HT-29 (cell line): ENCODE measurements around the gene RBM12. TPM values are rescaled to one million over a fixed set of nuclear protein-coding genes. Genes with fewer than 3 reads are reported as not detected.
"Not testable (repeated sequence)": the region's sequence is repeated elsewhere in the genome, so short reads cannot be mapped to it uniquely, and the experiment has no call there.

ENCODE experiments used
- DNase-seq: peaks from one replicate; pipeline ENCODE4 v3.0.0-alpha.2; 2015; ENCODE audit warnings: low spot score
- total RNA-seq: library from RNA; depleted of rRNA; stranded (reverse); fragments of >200 nt; shearing (Covaris generic); gene quantifications from 2 replicates; pipeline ENCODE4 v1.2.3, GENCODE V29; 2014

RBM12 gene
- total RNA-seq, 1 experiment from 2014 or later = 54.8 TPM

GRCh38 chr20:35699127-35699956 lies 34.6 kb upstream of the RBM12 start, which contains the start of the genes NFS1 and ROMO1:
TSS of gene NFS1 (minus strand) at chr20:35699352. CDS start at chr20:35699288, 64 bp downstream.
TSS of gene ROMO1 (plus strand) at chr20:35699405. CDS start at chr20:35699633, 228 bp downstream.
- peak; percentile 95 for DNase-seq

- peak; percentile 54 for DNase-seq
Measured at GRCh38 chr20:35698298-35699126, 33.8 kb upstream of the RBM12 start.

DNA sequence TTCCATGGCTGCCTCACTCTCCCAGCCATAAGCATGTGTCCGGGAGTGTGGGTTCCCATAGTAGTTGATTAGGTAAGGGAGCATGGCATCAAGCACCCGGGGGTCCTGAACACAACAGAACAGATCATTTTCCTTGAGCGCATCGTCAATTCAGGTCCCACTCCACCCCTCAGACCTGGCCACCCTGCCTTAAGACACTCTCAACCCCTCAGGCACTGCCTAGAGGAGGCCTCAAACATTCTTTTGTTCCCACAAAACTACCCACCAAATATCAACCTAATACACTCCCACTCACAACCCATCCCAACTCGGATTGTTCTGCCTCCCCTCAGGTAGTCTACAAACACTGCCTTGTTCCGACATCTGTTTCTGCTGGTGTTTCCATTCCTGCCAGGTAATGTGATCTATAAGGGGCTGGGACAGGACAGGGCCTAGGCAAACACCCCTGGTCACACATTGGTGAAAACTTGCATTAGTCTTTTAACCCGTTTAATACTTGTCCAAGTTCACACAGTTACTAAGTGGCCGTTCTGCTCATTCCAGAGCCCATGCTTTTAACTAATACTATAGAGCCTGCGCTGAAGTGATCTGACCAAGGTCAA lies 33.1 kb upstream of the RBM12 start:
- no peak for DNase-seq

DNA sequence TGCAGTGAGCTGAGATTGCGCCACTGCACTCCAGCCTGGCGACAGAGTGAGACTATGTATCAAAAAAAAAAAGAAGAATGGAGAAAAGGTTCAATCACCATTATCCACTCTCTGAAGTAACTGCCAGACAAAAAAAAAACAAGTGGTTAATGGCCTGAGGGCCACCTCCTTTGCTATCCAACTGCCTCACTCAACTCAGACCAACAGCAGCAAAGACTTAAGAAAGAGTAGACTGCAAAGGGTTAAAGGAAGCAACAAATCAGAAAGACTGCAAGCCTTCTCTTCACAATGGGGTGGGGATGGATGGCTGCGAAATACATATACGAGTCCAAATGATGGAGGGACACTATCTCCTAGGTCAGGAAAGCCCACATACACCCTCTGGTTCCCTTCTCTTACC lies 31.3 kb upstream of the RBM12 start:
- no peak for DNase-seq

DNA sequence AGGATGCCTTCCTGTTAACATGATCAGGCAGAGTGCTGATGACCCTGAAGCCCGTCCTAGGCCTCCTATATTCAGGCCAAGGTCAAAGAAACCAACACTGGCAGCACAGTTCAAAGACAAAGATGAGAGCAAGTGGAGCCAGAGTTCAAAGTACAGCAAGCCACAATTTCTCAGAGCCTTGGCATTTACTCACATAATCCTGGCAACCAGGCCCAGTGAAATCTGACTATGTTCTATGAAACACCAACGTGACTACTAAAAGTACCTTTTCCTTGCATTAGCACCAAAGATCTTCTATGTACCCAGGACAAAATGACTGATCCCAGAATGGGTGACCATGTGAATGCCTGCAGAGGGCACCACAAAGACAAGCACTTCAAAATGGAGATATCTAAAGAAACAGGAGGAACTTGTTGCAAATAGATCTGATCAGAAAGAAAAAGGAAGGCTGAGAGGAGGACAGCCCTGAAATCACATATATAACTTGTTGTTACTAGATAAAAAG lies 30.6 kb upstream of the RBM12 start:
- DNase-seq = no peak

DNA sequence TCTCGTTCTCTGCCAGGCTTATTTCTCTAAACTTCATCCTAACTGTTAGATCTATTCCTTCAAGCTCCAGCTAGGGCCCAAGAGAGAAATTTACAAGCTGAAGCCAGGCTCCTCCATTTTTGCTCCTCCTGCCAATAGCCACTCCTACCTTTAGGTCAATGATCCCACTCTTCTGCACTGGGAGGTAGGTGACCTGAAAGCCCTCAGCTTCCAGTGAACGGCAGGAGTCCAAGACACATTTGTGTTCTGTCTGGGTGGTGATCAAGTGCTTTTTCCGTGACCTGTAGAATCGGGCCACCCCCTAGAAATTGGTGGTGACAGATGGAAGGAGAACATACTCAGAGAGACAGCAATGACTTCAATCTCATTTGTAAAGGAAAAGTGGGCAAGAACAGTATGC lies 25.6 kb upstream of the RBM12 start:
- no peak for DNase-seq

- not testable (repeated sequence) for DNase-seq
Measured at GRCh38 chr20:35686872-35687271, 22.2 kb upstream of the RBM12 start.

DNA sequence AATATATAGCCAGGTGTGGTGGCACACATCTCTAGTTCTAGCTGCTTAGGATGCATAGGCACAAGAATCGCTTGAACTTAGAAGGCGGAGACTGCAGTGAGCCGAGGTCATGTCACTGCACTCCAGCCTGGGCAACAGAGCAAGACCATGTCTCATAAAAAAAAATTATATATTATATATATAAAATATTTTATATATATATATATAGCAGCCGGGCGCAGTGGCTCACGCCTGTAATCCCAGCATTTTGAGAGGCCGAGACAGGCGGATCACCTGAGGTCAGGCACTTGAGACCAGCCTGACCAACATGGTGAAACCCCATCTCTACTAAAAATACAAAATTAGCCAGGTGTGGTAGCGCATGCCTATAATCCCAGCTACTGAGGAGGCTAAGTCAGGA lies 20.7 kb upstream of the RBM12 start:
- not testable (repeated sequence) for DNase-seq

DNA sequence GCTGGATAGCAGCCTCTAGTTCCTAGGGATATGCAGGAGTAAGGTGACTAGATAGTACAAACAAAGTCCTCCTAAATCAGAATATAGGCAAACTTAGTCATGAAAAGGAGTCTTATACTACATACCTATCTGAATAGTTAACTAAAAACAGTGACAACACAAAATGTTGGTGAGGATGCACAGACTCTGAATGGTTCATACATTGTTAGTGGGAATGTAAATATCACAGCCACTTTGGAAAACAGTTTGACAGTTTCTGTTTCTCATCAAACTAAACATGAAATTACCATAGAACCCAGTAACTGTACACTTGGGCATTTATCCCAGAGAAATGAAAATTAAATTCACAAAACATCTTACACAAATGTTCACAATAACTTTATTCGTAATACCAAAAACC lies 17.3 kb upstream of the RBM12 start:
- no peak for DNase-seq

- DNase-seq = no peak
Measured at GRCh38 chr20:35680452-35681183, 15.9 kb upstream of the RBM12 start.

DNA sequence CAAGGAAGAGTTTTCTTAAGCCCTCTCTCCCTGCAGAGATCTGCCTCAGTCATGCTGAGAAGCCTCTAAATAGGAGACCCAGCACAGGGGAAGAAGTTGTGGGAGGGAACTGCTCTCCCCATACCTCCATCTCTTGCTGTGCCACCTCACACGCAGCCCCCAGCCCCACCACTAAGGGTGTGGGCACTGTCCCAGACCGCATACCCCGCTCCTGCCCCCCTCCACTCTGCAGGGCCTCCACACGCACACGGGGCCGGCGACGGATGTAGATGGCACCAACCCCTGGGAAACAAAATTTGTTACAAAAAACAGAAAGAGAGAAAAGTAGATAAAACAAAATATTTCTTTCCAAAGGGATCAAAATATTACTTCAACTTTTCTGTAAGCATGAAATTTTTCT lies 10.2 kb upstream of the RBM12 start:
- DNase-seq = no peak

GRCh38 chr20:35673884-35674283 lies 9.2 kb upstream of the RBM12 start:
- DNase-seq = no peak

GRCh38 chr20:35669681-35670080 lies 5.0 kb upstream of the RBM12 start:
- DNase-seq = no peak

DNA sequence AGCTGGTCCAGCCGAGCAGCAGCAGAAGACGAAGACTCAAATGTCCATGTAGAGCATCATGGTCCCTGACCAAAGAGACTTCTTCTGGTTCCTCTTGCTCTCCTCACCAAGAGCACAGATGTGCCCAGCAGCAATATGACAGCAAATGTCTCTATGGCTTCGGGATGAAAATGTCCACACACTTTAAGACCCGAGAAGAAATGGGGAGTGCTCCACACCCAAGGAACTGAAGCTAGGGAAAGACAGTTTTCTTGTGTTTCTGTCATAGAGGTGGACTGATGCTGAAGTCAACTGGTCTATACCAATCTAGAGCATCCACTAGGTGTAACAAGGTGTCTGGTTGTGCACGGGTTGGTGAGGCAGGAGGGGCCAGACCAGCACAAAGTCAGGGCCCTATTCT lies 4.5 kb upstream of the RBM12 start:
- no peak for DNase-seq

DNA sequence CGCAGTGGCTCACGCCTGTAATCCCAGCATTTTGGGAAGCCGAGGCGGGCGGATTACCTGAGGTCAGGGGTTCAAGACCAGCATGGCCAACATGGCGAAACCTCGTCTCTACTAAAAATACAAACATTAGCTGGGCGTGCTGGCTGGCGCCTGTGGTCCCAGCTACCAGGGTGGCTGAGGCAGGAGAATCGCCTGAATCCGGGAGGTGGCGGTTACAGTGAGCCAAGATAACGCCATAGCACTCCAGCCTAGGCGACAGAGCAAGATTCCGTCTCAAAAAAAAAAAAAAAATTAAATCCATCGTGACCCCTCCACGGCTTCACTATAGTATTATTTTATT lies 1.2 kb upstream of the RBM12 start:
- DNase-seq = no peak

- DNase-seq = peak; percentile 79
Measured at GRCh38 chr20:35663516-35664465, 909 bp downstream of the RBM12 start.

DNA sequence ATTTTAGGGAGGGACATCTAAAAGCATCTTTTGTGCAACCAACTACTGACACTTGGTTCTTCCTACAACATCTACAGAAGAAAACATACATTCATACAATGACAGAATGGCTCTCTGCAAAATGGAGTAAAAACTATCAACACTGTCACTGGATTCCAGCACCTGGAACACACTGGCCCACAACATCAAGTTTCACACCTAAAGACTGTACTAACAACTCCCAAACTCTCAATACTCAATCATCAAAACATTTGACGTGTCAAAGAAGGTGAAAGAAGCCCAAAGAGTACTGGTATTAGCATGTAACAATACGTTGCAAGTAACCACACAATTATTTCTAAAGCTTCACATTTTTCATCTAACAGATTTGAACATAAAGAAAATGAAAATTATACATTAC lies 2.1 kb downstream of the RBM12 start:
- no peak for DNase-seq

DNA sequence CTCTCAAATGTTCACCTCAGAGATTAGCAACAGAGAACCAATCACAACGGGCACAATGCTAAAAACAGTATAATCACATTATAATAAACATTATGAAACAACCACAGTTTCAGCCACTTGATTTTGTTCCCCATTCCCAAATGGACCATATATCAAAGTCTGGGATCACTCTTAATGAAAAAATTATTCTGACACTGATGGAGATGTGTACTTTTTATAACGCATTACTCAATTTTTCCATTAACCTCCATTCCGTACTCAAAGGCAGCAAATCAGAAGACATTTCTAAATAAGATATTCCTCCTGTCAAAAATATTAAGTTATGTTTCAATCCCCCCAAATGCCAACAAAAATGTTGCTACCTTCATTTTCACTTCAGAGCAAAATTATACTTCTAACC lies 2.8 kb downstream of the RBM12 start:
- no peak for DNase-seq

- DNase-seq = no peak
Measured at GRCh38 chr20:35661053-35661452, 3.6 kb downstream of the RBM12 start.
